EH (cell line): ENCODE data around the gene MBNL2.

Experiments
- DNase-seq: peaks from one replicate; pipeline ENCODE4 v3.0.0-alpha.2; 2015; ENCODE audit warnings: low read depth

MBNL2 gene

GRCh38 chr13:97327086-97327485, 105.0 kb downstream of the MBNL2 start:
- no peak for DNase-seq

DNA sequence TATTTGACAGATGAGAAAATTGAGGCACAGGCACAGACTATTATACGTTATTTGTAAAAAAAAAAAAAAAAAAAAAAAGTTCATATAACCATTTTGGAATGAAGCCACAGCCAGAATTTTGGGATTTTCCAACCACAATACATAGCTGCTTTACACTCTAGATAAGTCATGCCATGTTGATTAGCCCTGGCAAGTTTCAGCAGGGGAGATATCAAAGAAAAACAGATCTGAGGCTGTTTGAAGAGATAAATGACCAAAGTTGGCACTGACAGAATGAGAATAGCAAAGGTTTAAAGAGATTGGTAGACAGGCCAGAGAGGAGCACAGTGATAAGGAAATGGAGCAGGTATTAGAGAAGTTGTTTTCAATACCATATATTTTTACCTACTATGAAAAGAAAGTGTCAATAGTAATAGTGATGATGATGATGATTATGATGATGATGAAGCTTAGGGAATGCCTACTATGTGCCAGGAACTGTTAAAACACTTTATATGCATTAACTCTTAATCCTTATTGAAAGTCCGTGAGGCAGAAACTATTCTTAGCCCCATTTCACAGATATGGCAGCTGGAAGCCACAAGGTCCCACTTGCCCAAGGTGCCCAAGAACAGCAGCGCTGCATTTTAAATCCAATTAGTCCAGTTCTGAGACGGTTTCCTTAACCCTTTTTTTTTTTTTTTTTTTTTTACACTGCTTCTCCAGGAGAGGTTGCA, 105.5 kb downstream of the MBNL2 start:
- peak; percentile 43 for DNase-seq

GRCh38 chr13:97328222-97328790, 106.2 kb downstream of the MBNL2 start:
- DNase-seq = peak; percentile 92

DNA sequence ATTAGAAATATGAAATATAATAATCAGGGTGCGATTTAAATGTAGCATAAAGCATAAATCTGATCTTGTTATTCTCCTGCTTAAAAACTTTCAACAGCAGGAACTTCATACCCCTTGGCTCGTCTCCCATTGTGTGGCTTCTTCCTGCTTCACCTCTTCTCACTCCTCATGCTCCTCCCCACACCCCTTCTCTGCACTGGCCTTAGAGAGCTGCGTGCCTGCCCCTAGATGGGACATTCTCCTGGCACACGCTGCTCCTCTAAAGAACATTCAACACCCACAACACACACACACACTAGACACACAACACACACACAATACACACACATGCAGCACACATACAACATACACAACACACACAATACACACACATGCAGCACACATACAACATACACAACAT, 107.2 kb downstream of the MBNL2 start:
- peak; percentile 43 for DNase-seq

- DNase-seq = no peak
Observed at GRCh38 chr13:97330448-97330847, 108.3 kb downstream of the MBNL2 start.

- DNase-seq = no peak
Observed at GRCh38 chr13:97332742-97333141, 110.6 kb downstream of the MBNL2 start.

DNA sequence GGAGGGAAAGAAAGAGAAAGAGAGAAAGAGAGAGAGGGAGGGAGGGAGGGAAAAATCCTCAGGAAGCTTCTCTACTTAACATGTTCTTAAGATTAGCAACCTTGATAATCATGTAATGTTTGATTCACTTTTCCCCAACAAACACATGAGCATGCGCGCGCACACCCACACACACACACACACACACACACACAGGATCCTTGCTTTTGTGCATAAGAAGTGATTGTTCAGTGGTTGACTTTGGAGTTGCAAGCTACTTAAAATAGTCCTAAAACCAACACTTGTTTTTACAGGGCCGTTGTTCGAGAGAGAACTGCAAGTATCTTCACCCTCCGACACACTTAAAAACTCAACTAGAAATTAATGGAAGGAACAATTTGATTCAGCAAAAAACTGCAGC, 111.8 kb downstream of the MBNL2 start:
- DNase-seq = no peak

- no peak for DNase-seq
Observed at GRCh38 chr13:97334690-97335089, 112.6 kb downstream of the MBNL2 start.

DNA sequence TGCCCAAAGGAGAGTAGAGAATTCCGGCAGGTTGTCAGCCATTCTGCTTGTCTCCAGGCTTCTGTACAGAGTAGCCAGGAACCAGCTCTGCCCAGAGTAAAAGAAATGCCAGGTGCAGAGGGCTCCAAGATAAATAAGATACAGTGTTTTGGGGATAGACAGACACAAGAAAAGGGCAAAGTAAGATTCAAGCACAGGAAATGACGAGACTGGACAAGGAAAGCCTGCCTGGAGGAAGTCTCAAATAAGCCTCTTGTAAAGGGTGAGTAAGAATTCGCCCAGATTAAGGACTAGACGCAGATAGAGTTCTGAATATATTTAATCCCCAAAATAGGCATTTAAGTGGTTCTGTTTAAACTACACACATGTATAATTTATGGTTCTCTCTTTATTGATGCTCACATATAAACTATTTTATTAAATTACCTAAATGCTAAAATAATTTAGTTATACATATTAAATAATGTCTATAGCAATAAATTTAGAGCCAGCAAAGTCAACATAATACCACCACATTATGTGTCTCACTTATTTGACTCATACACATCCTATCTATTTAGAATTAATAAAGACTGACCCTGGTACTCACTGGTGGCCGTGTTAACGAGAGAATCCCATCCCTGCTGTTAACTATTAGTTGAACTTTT, 113.5 kb downstream of the MBNL2 start:
- DNase-seq = no peak

DNA sequence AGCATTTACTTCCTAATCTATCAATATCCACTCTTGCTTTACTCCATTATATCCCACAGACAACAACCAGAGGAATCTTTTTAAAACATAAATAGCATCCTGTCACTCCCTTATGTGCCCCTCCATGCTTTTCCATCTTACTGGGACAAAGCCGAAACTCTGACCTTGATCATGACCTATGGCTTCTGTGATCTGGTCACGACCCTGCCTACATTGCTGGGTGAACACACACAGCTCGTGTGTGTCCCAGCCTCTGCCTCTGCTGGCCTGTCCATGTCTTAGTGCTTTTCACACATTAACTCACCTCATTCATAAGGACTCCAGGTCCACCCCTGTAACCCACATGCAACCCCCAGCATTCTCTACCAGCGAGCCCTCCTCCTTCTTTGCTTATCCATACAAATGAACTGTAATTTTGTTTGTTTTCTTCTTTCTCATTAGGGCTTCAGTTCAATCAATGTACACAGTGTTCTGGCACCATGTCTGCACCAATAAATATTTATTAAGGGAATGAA, 115.9 kb downstream of the MBNL2 start:
- no peak for DNase-seq

GRCh38 chr13:97338571-97338970, 116.4 kb downstream of the MBNL2 start:
- DNase-seq = no peak

DNA sequence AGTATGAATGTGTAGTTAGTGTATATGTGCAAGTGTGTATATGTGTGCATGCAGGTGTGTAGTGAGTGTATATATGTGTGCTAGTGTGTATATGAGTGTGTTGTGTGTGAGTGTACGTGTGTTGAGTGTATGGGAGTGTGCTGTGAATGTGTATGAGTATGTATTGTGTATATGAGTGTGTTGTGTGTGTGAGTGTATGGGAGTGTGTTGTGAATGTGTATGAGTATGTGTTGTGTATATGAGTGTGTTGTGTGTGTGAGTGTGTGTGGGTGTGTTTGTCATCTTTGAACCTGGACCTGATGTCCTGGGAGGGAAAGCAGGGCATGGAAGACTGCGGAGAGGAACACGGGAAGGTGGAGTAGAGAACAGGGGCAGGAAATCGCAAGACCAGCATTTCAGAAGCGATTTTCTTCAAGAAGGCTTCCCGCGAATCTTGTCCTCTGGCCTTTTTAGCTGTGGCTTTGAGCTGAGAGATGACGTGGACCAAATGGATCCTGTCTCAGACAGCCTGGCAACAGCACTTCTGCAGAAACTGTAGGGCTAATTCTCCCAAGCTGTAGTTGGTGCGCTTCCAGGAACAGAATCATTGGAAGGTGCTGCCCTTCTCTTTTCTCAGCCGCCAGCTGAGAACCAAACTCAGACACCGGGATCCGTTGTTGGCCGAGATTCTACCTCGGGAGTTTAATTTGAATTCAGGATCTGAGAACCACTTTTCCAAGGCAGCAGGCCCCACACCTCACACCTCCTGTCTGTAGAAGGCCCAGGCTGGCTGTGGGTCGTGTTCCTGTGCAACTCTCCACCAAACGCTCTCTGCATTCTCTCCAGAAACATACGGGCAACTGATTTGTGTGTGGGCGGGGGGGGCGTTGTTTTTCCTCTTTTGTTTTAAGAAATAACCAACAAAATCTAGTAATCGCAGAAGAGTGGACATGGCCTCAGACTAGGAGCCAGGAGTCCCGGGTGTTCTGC, 117.2 kb downstream of the MBNL2 start:
- peak; percentile 96 for DNase-seq

DNA sequence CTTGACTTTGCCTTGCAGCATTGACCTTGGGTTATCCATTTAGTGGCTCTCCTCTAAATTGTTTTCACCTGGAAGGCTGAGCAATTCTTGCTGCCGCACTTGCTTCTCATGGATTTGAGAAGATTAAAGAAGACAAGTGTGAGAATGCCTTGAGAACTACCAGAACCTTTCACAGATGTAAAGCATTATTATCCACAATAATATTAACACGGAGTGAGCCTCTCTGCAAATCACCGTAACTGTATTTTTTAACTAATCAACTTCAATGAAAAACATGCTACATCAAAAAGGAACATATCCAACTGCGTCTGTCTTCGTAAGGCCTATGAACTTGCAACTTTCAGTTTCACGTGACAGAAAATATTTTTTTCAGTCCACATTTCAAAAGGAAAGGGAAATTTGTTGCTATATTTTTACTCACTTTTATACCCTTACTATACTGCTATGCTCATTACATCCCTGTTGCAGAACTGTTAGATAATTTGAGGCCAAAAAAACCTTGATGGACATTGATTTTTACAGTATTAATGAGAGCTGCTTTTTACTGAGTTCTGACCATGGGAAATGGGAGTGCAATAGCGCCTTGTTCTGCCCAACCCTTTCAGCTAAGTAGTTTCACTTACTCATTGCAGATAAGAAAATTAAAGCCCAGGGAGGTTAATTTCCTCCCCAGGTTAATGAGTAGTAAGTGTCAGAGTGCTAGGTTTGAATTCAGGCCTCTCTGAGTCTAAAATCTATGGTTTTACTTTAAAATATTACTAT, 118.0 kb downstream of the MBNL2 start:
- no peak for DNase-seq

DNA sequence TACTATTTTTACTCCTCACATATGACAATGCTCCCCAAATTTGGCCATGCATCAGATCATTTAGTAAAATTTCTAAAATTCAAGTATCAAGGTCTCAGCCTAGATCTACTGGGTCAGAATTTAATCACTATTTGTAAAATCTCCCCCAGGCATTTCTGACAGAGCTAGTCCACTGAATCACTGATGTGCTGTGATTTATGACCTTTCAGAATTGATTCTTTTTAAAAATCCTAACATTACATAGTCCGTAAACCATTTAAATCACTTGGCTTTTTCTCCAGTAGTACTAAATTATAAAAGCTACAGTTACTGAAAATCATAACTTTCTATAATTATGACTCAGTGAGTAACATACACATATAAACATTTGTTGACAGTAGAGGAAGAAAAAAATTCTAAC, 119.0 kb downstream of the MBNL2 start:
- DNase-seq = peak; percentile 41

GRCh38 chr13:97342136-97342535, 120.0 kb downstream of the MBNL2 start:
- DNase-seq = no peak

DNA sequence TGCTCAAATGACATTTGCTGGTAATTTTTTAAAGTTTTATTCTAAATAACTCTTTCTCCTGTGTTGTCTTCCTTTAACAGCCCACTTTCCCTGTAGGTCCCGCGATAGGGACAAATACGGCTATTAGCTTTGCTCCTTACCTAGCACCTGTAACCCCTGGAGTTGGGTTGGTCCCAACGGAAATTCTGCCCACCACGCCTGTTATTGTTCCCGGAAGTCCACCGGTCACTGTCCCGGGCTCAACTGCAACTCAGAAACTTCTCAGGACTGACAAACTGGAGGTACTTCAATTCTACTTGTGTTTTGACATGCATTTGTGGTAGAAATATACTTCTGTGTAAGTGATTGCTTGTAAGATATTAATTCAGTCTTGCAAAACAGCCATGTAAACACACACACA, 120.8 kb downstream of the MBNL2 start:
- DNase-seq = no peak

- peak; percentile 72 for DNase-seq
Observed at GRCh38 chr13:97344265-97345175, 122.4 kb downstream of the MBNL2 start.

- no peak for DNase-seq
Observed at GRCh38 chr13:97346097-97346496, 124.0 kb downstream of the MBNL2 start.

DNA sequence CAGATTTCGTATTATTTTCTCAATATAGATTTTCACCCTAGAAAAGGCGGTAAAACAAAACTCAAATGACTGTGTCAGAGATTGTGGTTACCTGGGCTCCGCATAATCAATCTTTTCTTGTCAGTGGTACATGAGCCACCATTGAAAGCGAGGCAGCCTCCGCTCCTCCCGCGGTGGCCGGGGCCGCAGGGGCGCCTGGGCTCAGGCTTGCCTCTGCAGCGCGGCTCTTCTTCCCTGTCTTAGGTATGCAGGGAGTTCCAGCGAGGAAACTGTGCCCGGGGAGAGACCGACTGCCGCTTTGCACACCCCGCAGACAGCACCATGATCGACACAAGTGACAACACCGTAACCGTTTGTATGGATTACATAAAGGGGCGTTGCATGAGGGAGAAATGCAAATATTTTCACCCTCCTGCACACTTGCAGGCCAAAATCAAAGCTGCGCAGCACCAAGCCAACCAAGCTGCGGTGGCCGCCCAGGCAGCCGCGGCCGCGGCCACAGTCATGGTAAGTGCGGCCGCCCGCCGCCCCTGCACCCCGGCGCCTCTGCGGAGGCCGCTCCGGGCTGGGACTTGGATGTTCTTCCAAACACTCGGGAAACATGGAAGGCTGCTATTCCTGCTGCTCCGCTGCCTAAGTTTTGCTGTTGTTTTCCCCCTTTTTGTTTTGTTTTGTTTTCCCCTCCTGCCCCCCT, 124.6 kb downstream of the MBNL2 start:
- no peak for DNase-seq
